Liver (tissue), 3 donors: Measurements from ENCODE around the gene SPOP.

Experiments
- FOXA1 ChIP-seq: IDR thresholded peaks from 2 replicates; pipeline ENCODE4 v1.6.1; 2016; ENCODE audit warnings: antibody characterized with exemption
- RAD21 ChIP-seq, 2 donors: IDR thresholded peaks; 2 replicates each; pipeline ENCODE4 v1.6.1; 2016; ENCODE audit warnings: antibody characterized with exemption in 2 of 2, mild to moderate bottlenecking in 2 of 2
- TAF1 ChIP-seq: conservative IDR thresholded peaks from 2 replicates; pipeline ENCODE4 v1.6.1; 2016; ENCODE audit warnings: antibody characterized with exemption, mild to moderate bottlenecking
- TF ChIP-seq, protein P1 (sequence below): fragments of 150-350 bp; IDR thresholded peaks from 2 replicates; pipeline ENCODE4 v1.5.1; 2017; ENCODE audit warnings: improper control_type of control experiment, low read depth, low read length; ENCODE audit not compliant: missing input control
- donor health status: healthy.
- donor health status: healthy.

DNA sequence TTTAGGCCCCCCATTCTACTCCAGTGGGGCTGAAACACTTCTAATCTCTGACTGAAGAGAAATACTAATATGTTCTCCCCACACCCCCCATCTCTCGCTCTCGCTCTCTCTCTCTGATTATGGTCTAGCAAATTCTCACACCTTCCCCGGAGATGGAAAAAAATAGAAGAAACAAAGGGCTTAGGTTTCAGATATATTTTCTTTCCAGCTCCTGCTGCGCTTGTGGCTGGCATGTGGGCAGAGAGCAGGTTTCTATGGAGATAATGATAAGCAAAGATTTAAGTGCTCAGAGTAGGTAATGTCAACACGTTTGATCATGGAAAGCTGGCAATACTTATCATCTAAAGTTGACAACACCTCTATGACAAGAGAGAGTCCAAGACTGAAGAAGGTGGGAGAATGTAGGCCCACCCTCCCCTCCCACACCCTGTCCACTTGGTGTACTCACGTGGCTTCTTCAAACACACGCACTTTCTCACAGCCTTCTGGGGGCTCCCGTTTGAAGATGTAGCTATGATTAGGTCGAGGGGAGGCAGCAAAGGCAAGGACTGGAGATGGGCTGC is 37.9 kb upstream of the SPOP start:
- TF ChIP-seq, protein P1, sequence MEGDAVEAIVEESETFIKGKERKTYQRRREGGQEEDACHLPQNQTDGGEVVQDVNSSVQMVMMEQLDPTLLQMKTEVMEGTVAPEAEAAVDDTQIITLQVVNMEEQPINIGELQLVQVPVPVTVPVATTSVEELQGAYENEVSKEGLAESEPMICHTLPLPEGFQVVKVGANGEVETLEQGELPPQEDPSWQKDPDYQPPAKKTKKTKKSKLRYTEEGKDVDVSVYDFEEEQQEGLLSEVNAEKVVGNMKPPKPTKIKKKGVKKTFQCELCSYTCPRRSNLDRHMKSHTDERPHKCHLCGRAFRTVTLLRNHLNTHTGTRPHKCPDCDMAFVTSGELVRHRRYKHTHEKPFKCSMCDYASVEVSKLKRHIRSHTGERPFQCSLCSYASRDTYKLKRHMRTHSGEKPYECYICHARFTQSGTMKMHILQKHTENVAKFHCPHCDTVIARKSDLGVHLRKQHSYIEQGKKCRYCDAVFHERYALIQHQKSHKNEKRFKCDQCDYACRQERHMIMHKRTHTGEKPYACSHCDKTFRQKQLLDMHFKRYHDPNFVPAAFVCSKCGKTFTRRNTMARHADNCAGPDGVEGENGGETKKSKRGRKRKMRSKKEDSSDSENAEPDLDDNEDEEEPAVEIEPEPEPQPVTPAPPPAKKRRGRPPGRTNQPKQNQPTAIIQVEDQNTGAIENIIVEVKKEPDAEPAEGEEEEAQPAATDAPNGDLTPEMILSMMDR = no peak
- TF ChIP-seq TAF1 = no peak
- TF ChIP-seq FOXA1 = no peak
- TF ChIP-seq RAD21 (IDR thresholded peaks at IDR 0.05) = no peak
